Measurements from ENCODE around the gene RPS16. TPM values are rescaled to one million over a fixed set of nuclear protein-coding genes. Genes with fewer than 3 reads are reported as not detected.
A peak's percentile ranks its signal among the peaks of the same experiment; 100 is the strongest.

Gene RPS16
- total RNA-seq, 1 experiment from 2014 or later, result 2,510 TPM

DNA sequence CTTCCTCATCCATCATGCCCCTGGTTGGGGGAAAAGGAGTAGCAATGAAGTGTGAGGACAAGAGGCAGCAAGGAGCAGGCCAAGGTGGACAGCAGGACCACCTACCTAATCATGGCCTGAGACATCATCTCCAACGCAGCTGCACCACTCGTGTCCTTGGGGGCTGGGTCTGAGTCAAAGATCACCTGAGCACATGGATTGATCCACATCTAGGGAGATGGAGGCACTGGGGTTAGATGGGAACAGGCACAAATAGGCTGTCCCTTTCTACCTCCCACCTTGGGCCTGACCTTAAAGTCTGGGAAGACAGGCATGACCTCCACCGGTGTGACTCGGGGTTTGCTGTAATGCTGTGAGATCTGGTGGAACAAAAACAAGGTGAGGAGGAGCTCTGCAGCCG is 47.1 kb downstream of the RPS16 start:
- H3K79me2 ChIP-seq (ENCODE audit: low read depth), result peaks cover 28% of the 10 kb centered on the region
- no peaks in the 10 kb centered on the region for H4K20me1 ChIP-seq (ENCODE audit: insufficient read depth)
- intact Hi-C loops (cut with micrococcal nuclease; ENCODE audit: unreplicated experiment), result no loop called here
- CTCF ChIA-PET, result no interaction called here
- no peak overlapping the region for H2AFZ ChIP-seq
- H3K4me1 ChIP-seq (replicated peaks; ENCODE audit: insufficient read depth), result peaks cover 14% of the 10 kb centered on the region
- 0 out of 2 replicates have a peak, but pooled peaks cover 7% of the 10 kb centered on the region for H3K36me3 ChIP-seq (ENCODE audit: low read depth)
- H3K9me3 ChIP-seq (ENCODE audit: insufficient read depth, low read depth), result no peaks in the 10 kb centered on the region
- DNase-seq, result no peak
- TF ChIP-seq, protein P1, sequence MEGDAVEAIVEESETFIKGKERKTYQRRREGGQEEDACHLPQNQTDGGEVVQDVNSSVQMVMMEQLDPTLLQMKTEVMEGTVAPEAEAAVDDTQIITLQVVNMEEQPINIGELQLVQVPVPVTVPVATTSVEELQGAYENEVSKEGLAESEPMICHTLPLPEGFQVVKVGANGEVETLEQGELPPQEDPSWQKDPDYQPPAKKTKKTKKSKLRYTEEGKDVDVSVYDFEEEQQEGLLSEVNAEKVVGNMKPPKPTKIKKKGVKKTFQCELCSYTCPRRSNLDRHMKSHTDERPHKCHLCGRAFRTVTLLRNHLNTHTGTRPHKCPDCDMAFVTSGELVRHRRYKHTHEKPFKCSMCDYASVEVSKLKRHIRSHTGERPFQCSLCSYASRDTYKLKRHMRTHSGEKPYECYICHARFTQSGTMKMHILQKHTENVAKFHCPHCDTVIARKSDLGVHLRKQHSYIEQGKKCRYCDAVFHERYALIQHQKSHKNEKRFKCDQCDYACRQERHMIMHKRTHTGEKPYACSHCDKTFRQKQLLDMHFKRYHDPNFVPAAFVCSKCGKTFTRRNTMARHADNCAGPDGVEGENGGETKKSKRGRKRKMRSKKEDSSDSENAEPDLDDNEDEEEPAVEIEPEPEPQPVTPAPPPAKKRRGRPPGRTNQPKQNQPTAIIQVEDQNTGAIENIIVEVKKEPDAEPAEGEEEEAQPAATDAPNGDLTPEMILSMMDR (conservative IDR thresholded peaks at IDR 0.05), result no peak
- no peak for TF ChIP-seq EZH2 (IDR thresholded peaks at IDR 0.05; ENCODE audit: low read depth)
- H3F3A ChIP-seq (ENCODE audit: insufficient read depth, low read depth), result peaks cover 44% of the 10 kb centered on the region
- no peaks in the 10 kb centered on the region for H3K9me2 ChIP-seq (ENCODE audit: insufficient read depth)
- H3K27ac ChIP-seq, result no peak overlapping the region
- H3K4me2 ChIP-seq, result no peak overlapping the region
- POLR2A ChIA-PET (ENCODE audit: unreplicated experiment), result no interaction called here
- no peaks in the 10 kb centered on the region for H3K27me3 ChIP-seq (ENCODE audit: insufficient read depth, low read depth)
- BruUV-seq (replicated peaks), result no TSS peak
- H3K4me3 ChIP-seq, result no peak overlapping the region

DNA sequence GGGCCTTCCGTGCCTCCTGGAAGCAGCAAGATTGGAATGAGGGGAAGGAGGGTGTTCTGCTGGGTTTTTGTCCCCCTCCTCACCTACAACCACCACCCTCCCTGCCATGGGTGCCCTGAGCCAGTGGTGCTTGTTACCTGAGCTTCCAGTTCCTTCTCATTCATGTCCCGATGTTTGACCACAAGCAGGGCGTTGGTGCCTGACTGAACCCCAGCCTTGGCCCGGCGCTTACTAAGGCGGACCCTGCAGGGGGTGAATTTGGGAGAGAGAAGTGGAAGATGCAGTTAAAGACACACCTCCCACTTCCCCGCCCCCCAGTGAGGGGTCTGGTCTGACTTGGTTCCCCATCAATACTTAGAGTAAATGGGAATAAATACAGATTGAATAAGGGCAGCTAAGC is 49.2 kb downstream of the RPS16 start:
- H3K9me3 ChIP-seq (ENCODE audit: insufficient read depth, low read depth), result no peaks in the 10 kb centered on the region
- no peak for DNase-seq
- TF ChIP-seq, protein P1 (conservative IDR thresholded peaks at IDR 0.05), result no peak
- POLR2A ChIA-PET (ENCODE audit: unreplicated experiment), result interaction anchor here (0.6 kb wide), 1 partner anchor 44 kb away, joined by 5 read pairs; no protein-coding TSS in a partner anchor
- no peaks in the 10 kb centered on the region for H3K27me3 ChIP-seq (ENCODE audit: insufficient read depth, low read depth)
- no peak overlapping the region for H3K4me2 ChIP-seq
- H3K4me3 ChIP-seq, result no peak overlapping the region
- H2AFZ ChIP-seq, result no peak overlapping the region
- BruUV-seq (replicated peaks), result no TSS peak
- no peaks in the 10 kb centered on the region for H3K9me2 ChIP-seq (ENCODE audit: insufficient read depth)
- 0 out of 2 replicates have a peak, but pooled peaks cover 7% of the 10 kb centered on the region for H3K36me3 ChIP-seq (ENCODE audit: low read depth)
- H3K79me2 ChIP-seq (ENCODE audit: low read depth), result peaks cover 16% of the 10 kb centered on the region
- peaks cover 38% of the 10 kb centered on the region for H3F3A ChIP-seq (ENCODE audit: insufficient read depth, low read depth)
- intact Hi-C loops (cut with micrococcal nuclease; ENCODE audit: unreplicated experiment), result no loop called here
- no peak overlapping the region for H3K27ac ChIP-seq
- H3K4me1 ChIP-seq (replicated peaks; ENCODE audit: insufficient read depth), result peaks cover 7% of the 10 kb centered on the region
- CTCF ChIA-PET, result no interaction called here
- no peaks in the 10 kb centered on the region for H4K20me1 ChIP-seq (ENCODE audit: insufficient read depth)

- ChIA-PET CTCF (no interaction called here), POLR2A (ENCODE audit: unreplicated experiment) (interaction anchor here (0.6 kb wide), 1 partner anchor 43 kb away, joined by 5 read pairs; no protein-coding TSS in a partner anchor)
- H3K4me3 ChIP-seq, result no peak overlapping the region
- no peak overlapping the region for H2AFZ ChIP-seq
- no peak overlapping the region for H3K4me2 ChIP-seq
- DNase-seq, result no peak
- H3K27ac ChIP-seq, result no peak overlapping the region
- intact Hi-C loops (cut with micrococcal nuclease; ENCODE audit: unreplicated experiment), result no loop called here
- H3K4me1 ChIP-seq (replicated peaks; ENCODE audit: insufficient read depth), result peaks cover 7% of the 10 kb centered on the region
- TF ChIP-seq, protein P1 (conservative IDR thresholded peaks at IDR 0.05), result no peak
- no peak for TF ChIP-seq EZH2 (IDR thresholded peaks at IDR 0.05; ENCODE audit: low read depth)
- peaks cover 40% of the 10 kb centered on the region for H3F3A ChIP-seq (ENCODE audit: insufficient read depth, low read depth)
- H3K9me3 ChIP-seq (ENCODE audit: insufficient read depth, low read depth), result no peaks in the 10 kb centered on the region
- H3K9me2 ChIP-seq (ENCODE audit: insufficient read depth), result no peaks in the 10 kb centered on the region
- no peaks in the 10 kb centered on the region for H4K20me1 ChIP-seq (ENCODE audit: insufficient read depth)
- TSS peak; percentile 4 for BruUV-seq (replicated peaks)
- peaks cover 16% of the 10 kb centered on the region for H3K79me2 ChIP-seq (ENCODE audit: low read depth)
- H3K36me3 ChIP-seq (ENCODE audit: low read depth), result 0 out of 2 replicates have a peak, but pooled peaks cover 13% of the 10 kb centered on the region
- H3K27me3 ChIP-seq (ENCODE audit: insufficient read depth, low read depth), result no peaks in the 10 kb centered on the region
Observed at GRCh38 chr19:39385629-39386411, 49.9 kb downstream of the RPS16 start.
